ENCODE data around the gene NPAS3. TPM values are rescaled to one million over a fixed set of nuclear protein-coding genes. Genes with fewer than 3 reads are reported as not detected.

NPAS3 gene
- total RNA-seq, 1 experiment from 2014 or later = not detected

- H3K9me3 ChIP-seq (ENCODE audit: insufficient read depth, low read depth) = no peaks in the 10 kb centered on the region
- no TSS peak for BruUV-seq (replicated peaks)
- H3K36me3 ChIP-seq (ENCODE audit: low read depth) = no peaks in the 10 kb centered on the region
- no peaks in the 10 kb centered on the region for H3F3A ChIP-seq (ENCODE audit: insufficient read depth, low read depth)
- ChIA-PET CTCF (no interaction called here), POLR2A (ENCODE audit: unreplicated experiment) (no interaction called here)
- intact Hi-C loops (cut with micrococcal nuclease; ENCODE audit: unreplicated experiment) = no loop called here
- TF ChIP-seq EZH2 (IDR thresholded peaks at IDR 0.05; ENCODE audit: low read depth) = no peak
- no peak for TF ChIP-seq CTCF (conservative IDR thresholded peaks at IDR 0.05)
- H3K9me2 ChIP-seq (ENCODE audit: insufficient read depth) = no peaks in the 10 kb centered on the region
- H3K4me2 ChIP-seq = no peak overlapping the region
- no peak overlapping the region for H3K4me3 ChIP-seq
- H2AFZ ChIP-seq = no peak overlapping the region
- no peaks in the 10 kb centered on the region for H4K20me1 ChIP-seq (ENCODE audit: insufficient read depth)
- H3K4me1 ChIP-seq (replicated peaks; ENCODE audit: insufficient read depth) = no peaks in the 10 kb centered on the region
- H3K79me2 ChIP-seq (ENCODE audit: low read depth) = no peaks in the 10 kb centered on the region
- DNase-seq = no peak
- no peak overlapping the region for H3K27ac ChIP-seq
- no peaks in the 10 kb centered on the region for H3K27me3 ChIP-seq (ENCODE audit: insufficient read depth, low read depth)
Measured at GRCh38 chr14:33781236-33781635, 842.6 kb downstream of the NPAS3 start.

GRCh38 chr14:33782923-33783322 lies 844.2 kb downstream of the NPAS3 start:
- Histone ChIP-seq H3K4me2 (no peak overlapping the region), H4K20me1 (ENCODE audit: insufficient read depth) (no peaks in the 10 kb centered on the region), H3K9me2 (ENCODE audit: insufficient read depth) (no peaks in the 10 kb centered on the region), H3K9me3 (ENCODE audit: insufficient read depth, low read depth) (no peaks in the 10 kb centered on the region), H3K27me3 (ENCODE audit: insufficient read depth, low read depth) (no peaks in the 10 kb centered on the region), H3K4me3 (no peak overlapping the region), H3K4me1 (replicated peaks; ENCODE audit: insufficient read depth) (no peaks in the 10 kb centered on the region), H3K79me2 (ENCODE audit: low read depth) (no peaks in the 10 kb centered on the region), H2AFZ (no peak overlapping the region), H3K36me3 (ENCODE audit: low read depth) (no peaks in the 10 kb centered on the region), H3K27ac (no peak overlapping the region), H3F3A (ENCODE audit: insufficient read depth, low read depth) (no peaks in the 10 kb centered on the region)
- TF ChIP-seq CTCF (conservative IDR thresholded peaks at IDR 0.05) (no peak), EZH2 (IDR thresholded peaks at IDR 0.05; ENCODE audit: low read depth) (no peak)
- intact Hi-C loops (cut with micrococcal nuclease; ENCODE audit: unreplicated experiment) = no loop called here
- ChIA-PET CTCF (no interaction called here), POLR2A (ENCODE audit: unreplicated experiment) (no interaction called here)
- no peak for DNase-seq
- BruUV-seq (replicated peaks) = no TSS peak

GRCh38 chr14:33786091-33786825 lies 847.6 kb downstream of the NPAS3 start:
- intact Hi-C loops (cut with micrococcal nuclease; ENCODE audit: unreplicated experiment) = no loop called here
- H3K9me2 ChIP-seq (ENCODE audit: insufficient read depth) = no peaks in the 10 kb centered on the region
- no peaks in the 10 kb centered on the region for H4K20me1 ChIP-seq (ENCODE audit: insufficient read depth)
- no peak overlapping the region for H3K4me3 ChIP-seq
- DNase-seq = no peak
- no TSS peak for BruUV-seq (replicated peaks)
- H3F3A ChIP-seq (ENCODE audit: insufficient read depth, low read depth) = no peaks in the 10 kb centered on the region
- H3K4me2 ChIP-seq = no peak overlapping the region
- H3K79me2 ChIP-seq (ENCODE audit: low read depth) = no peaks in the 10 kb centered on the region
- TF ChIP-seq CTCF (conservative IDR thresholded peaks at IDR 0.05) = no peak
- TF ChIP-seq EZH2 (IDR thresholded peaks at IDR 0.05; ENCODE audit: low read depth) = no peak
- H2AFZ ChIP-seq = no peak overlapping the region
- H3K9me3 ChIP-seq (ENCODE audit: insufficient read depth, low read depth) = no peaks in the 10 kb centered on the region
- ChIA-PET CTCF (no interaction called here), POLR2A (ENCODE audit: unreplicated experiment) (no interaction called here)
- no peaks in the 10 kb centered on the region for H3K4me1 ChIP-seq (replicated peaks; ENCODE audit: insufficient read depth)
- H3K27ac ChIP-seq = no peak overlapping the region
- H3K27me3 ChIP-seq (ENCODE audit: insufficient read depth, low read depth) = no peaks in the 10 kb centered on the region
- no peaks in the 10 kb centered on the region for H3K36me3 ChIP-seq (ENCODE audit: low read depth)
